Jurkat, Clone E6-1 (cell line): ENCODE measurements around the gene SOWAHC. TPM values are rescaled to one million over a fixed set of nuclear protein-coding genes. Genes with fewer than 3 reads are reported as not detected.
"Not testable (repeated sequence)": the region's sequence is repeated elsewhere in the genome, so short reads cannot be mapped to it uniquely, and the experiment has no call there.

Experiments
- DNase-seq: peaks from one replicate; pipeline ENCODE4 v3.0.0-alpha.2; 2011; ENCODE audit warnings: low read depth, low spot score
- H3K4me3 ChIP-seq: 2 replicates; pipeline ENCODE4 v1.5.1; 2011; ENCODE audit warnings: mild to moderate bottlenecking, low read length, control low read depth, moderate library complexity
- polyA plus RNA-seq: library from polyadenylated mRNA; unstranded; fragments of >200 nt; gene quantifications from one replicate; pipeline ENCODE4 v1.2.1, GENCODE V29; 2012; ENCODE audit warnings: missing spikeins; ENCODE audit not compliant: insufficient read length, insufficient read depth

SOWAHC gene, protein sequence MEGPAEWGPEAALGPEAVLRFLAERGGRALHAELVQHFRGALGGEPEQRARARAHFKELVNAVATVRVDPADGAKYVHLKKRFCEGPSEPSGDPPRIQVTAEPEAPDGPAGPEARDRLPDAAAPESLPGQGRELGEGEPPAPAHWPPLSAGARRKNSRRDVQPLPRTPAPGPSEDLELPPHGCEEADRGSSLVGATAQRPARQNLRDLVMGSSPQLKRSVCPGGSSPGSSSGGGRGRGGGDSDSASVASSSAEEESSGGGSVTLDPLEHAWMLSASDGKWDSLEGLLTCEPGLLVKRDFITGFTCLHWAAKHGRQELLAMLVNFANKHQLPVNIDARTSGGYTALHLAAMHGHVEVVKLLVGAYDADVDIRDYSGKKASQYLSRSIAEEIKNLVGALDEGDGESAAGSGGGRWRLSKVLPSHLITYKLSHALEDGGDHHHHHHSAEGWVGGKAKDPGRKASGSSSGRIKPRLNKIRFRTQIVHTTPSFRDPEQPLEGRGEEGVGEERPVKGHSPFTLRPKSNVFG
- polyA plus RNA-seq, result not detected

DNA sequence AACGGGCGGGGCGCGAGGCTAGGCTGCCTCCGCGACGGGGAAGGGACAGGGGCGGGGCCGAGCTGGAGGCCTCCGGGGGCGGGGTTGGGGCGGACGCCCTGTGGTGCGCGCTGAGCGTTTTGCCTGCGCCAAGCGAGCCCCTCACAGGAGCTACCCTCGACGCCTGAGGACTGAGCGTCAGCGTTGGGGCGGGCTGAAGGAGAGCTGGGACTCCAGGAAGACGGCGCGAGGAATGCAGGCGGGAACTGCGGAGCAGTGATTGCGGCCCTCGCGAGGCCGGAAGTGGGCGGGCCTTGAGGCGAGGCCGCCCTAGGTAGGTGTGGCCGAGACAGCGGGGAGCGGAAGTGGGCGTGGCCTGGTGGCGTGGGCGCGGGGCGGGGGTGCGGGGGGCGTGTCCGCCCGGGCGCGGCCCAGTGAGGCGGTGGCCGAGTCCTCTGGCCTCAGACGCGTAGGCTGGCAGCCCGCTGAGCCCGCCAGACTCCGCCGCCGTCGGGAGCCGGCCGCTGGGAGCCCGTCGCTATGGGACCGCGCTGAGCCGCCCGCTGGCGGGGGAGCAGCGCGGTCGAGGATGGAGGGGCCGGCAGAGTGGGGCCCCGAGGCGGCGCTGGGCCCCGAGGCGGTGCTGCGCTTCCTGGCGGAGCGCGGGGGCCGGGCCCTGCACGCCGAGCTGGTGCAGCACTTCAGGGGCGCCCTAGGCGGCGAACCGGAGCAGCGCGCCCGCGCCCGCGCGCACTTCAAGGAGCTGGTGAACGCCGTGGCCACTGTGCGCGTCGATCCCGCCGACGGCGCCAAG, at the start of gene SOWAHC, which contains the start of gene SEPTIN10:
Gene SOWAHC (plus strand): TSS at position 443 of the 793 bp plus-strand sequence. CDS start 126 bp downstream, at position 569.
Gene SEPTIN10 (minus strand): TSS at position 45 of the 793 bp plus-strand sequence. CDS start 139 bp downstream, outside the sequence.
- DNase-seq, result no peak
- no peak within 1 kb of the TSS for H3K4me3 ChIP-seq

DNA sequence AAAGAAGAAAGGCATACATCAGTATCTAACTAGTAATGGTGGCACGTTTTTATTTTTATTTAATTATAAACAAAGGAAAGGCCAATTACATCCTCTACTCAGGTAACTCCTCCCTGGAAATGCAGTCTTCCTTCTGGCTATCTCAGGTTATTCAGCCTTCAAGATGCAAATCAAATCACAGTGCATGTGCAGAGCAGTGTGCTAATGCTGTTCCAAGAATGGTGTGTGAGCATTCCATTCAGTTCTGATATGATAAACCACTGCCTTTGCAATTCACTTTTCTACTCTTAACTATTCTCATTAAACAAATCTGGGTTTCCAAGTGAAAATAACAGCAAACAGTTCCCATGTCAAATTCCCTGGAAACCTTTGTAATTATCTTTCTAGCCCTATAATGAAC, 38.8 kb upstream of the SOWAHC start:
- DNase-seq, result no peak
- no peak overlapping the region for H3K4me3 ChIP-seq

DNA sequence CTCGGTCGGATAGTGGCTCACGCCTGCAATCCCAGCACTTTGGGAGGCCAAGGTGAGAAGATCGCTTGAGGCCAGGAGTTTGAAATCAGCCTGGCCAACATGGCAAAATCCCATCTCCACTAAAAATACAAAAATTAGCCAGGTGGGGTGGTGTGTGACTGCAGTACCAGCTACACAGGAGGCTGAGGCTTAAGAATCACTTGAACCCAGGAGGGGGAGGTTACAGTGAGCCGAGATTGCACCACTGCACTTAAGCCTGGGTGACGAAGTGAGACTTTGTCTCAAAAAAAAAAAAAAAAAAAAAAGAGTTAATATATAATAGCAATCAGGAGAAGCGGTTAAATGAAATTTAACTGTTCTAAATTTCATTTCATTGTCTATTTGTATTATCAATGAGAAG, 36.5 kb upstream of the SOWAHC start:
- DNase-seq, H3K4me3 ChIP-seq: not testable (repeated sequence)

DNA sequence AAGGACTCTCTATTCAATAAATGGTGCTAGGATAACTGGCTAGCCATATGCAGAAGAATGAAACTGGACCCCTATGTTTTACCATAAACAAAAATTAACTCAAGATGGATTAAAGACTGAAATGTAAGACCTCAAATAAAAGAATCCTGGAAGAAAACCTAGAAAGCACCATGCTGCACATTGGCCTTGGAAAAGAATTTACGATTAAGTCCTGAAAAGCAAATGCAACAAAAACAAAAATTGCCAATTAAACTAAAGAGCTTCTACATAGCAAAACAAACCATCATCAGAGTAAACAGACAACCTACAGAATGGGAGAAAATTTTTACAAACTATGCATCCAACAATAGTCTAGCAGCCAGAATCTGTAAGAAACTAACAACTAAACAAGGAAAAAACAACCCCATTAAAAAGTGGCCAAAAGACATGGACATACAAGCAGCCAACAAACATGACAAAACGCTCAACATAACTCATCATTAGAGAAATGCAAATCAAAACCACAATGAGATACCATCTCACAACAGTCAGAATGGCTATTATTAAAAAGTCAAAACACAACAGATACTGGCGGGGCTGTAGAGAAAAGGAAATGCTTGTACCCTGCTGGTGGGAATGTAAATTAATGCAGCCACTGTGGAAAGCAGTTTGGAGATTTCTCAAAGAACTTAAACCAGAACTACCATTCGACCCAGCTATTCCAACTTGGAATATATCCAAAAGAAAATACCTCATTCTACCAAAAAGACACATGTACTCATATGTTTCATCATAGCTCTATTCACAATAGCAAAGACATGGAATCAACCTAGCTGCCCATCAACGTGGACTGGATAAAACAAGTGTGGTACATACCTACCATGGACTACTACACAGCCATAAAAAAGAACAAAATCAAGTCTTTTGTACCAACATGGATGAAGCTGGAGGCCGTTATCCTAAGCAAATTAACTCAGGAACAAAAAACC, 31.0 kb upstream of the SOWAHC start:
- DNase-seq, result no peak

DNA sequence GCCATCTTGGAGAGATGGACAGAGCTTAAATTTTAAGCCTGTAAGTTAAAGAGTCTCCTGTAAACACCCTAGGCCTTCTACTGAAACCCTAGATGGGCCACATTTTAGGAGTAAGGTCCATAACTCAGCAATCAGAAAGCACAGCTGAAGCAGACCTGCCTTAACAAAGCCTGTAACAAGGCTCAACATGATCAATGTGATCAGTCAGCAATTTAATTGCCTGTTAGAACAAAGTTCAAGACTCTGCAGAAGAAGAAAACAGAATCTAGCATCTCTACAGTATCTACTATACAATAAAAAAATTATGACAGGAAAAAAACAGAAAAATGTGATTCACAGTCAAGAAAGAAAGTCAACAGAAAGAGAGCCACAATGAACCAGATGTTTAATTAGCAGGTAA, 27.5 kb upstream of the SOWAHC start:
- no peak overlapping the region for H3K4me3 ChIP-seq
- no peak for DNase-seq

More for the DNA sequence above, 31.0 kb upstream of the SOWAHC start:
- no peak overlapping the region for H3K4me3 ChIP-seq

DNA sequence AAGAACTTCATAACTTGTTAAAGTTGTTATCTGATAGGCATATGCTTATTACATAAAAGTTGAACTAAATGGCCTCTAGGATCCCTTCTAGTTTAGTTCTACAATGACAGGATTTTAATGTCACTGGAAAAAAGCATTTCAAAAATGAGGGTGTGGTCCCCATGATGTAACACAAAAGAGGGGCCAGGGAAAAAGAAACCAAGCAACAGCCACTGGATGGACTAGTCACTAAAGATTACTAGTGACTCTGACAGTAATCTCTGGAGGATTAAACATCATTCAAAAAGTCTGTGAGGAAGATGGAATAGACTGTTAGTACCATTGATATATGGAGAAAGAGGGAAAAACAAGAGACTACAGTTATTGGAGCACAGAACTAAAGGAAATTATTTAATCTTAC, 23.0 kb upstream of the SOWAHC start:
- DNase-seq, result no peak
- no peak overlapping the region for H3K4me3 ChIP-seq

DNA sequence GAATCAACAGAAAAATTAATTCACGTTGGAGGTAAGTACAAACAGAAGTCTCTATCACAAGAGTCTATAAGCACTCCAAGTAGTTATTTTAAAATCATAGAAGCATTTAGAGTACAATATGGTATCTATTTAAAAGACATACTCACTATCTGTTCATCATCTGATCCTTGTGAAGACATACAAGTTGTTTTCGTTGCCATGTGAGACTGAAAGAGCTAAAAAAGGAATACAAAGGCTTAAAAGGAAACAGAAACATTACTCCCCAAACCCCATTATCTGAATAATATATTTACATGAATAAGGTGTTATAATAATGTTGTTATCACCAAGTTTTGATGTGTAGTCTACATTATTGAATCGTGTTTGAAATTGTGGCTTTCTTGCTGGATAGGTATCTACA, 21.3 kb upstream of the SOWAHC start:
- no peak for DNase-seq
- H3K4me3 ChIP-seq, result no peak overlapping the region

DNA sequence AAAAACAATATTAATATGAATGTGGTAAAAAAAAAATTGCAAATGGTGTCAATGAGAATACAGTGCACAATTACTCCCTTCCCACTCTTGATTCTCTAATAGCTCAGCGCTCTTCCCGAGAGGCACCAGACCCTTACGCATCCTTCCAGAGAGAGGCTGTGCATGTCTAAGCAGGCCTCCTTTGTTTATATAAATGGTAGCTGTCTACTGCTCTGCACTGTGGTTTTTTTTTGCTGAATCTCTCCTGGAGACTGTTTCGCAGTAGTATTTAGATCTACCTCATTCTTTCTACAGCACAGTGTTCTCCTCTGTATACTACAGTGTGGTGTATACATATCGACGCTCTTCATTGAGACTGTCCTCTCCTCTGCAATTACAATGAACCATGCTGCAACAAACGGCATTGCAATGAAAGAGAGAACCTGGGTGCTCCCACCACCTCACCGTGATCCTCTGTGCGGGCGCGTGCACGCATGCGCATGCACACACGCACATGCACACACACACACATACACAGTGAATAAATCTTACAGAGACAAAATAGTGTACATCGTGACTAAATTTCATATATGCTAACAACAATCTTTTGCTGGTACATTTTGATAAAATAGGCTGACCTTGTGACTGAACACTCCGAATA, 19.8 kb upstream of the SOWAHC start:
- H3K4me3 ChIP-seq, result no peak overlapping the region
- no peak for DNase-seq

DNA sequence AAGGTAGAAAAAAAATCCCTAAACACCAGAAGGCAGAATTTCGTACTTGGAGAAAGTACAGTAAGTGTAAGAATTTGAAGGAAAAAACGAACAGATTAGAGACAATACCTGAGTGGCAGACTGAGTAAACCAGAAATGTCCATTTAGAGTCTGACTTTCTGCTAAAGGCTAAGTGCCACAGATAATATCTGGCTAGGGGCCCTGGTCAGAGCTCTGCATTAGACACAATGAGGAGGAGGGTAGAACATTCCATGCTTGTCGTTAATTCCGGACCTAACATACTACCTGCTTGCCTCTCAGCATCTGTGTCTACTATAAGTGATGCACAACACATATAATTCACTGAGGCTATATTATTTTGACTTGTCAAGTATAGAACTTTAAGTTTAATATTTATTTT, 18.5 kb upstream of the SOWAHC start:
- no peak for DNase-seq
- H3K4me3 ChIP-seq, result no peak overlapping the region

DNA sequence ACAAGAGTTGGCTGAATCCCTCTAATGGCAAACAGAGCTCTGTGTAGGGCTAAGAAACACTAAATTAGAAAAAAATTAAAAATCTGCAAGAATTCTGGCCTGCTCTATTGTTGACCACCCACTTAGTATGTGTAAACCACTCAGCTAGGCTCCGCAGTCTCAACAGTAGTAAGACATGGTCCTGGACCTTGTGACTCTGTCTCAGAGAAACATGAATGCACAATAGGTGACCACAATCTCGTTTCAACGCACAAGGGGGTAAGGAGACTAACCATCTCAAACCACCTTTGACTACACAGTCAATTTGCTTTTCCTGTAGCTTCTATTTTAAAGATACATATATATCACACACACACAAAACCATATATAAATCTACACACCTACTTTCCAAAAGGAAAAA, 16.9 kb upstream of the SOWAHC start:
- DNase-seq, result no peak
- H3K4me3 ChIP-seq, result no peak overlapping the region

DNA sequence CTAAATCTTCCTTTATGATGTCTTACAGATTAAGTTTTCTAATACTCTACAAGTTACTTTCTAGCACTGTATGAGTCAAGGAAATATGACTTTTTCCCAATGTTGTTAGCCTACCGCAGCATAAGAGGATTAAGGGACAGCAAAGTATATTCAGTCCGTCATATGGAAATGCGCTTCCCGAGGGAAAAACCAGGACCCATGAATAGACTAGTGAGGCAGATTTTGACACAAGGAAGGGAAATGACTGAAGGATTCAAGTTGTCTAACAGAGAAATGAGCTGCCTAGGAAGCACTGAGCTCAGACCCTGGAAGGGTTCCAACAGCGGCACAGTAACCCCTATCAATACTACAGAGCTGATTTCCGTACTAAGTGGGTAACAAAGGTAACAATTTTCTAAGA, 12.4 kb upstream of the SOWAHC start:
- DNase-seq, result no peak
- no peak overlapping the region for H3K4me3 ChIP-seq

DNA sequence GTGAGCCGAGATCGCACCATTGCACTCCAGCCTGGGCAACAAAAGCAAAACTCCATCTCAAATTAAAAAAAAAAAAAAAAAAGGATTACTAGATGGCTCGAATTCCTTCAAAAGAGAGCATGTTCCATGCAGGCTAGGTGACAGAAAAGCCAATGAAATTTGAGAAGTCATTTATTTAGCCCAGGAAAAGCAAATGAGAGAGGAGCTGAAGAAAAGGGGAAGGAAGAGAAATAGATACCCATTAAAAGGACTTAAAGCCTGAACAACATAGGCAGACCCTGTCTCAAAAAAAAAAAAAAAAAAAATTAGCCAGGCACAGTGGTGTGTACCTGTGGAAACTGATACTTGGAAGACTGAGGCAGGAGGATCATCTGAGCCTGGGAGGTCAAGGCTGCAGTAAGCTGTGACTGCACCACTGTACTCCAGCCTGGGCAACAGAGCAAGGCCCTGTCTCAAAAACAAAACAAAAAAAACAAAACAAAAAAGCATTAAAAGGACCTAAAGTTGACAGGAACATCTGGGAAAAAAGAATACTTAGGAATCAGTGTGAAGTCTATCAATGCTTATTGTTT, 11.5 kb upstream of the SOWAHC start:
- no peak for DNase-seq
- H3K4me3 ChIP-seq, result no peak overlapping the region

DNA sequence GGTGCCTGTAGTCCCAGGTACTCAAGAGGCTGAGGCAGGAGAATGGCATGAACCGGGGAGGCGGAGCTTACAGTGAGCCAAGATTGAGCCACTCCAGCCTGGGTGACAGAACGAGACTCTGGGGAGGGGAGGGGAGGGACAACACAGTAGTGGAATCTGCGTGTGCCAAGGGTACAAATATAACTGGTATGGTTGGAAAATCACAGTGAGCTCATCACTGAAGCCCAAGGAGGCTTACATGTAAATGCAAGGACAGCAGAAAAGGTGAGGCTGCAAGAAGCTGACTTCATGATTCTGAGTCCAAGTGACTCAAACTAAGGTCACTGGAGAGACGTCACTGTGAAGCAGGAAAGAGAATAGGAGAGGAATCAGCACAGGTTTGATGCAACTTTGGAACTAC, 9.6 kb upstream of the SOWAHC start:
- DNase-seq, result no peak
- no peak overlapping the region for H3K4me3 ChIP-seq

DNA sequence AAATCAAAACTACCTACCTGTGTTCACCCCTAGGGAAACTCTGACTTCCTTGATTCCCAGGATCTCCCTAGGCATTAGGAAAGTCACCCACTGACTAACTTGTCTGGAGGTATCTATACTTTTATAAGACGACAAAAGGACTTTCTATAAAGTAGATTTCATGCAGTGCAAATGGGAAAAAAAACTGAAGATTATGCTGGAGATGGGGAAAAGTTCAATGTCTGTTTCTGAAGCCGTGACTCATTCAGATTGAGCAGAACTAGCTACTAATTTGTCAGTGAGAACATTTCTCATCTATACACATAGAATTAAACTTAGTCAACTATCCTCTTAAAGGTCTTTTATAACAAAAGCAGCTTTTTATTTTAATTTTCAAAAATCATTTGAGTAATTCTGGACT, 6.4 kb upstream of the SOWAHC start:
- H3K4me3 ChIP-seq, result no peak overlapping the region
- DNase-seq, result no peak

DNA sequence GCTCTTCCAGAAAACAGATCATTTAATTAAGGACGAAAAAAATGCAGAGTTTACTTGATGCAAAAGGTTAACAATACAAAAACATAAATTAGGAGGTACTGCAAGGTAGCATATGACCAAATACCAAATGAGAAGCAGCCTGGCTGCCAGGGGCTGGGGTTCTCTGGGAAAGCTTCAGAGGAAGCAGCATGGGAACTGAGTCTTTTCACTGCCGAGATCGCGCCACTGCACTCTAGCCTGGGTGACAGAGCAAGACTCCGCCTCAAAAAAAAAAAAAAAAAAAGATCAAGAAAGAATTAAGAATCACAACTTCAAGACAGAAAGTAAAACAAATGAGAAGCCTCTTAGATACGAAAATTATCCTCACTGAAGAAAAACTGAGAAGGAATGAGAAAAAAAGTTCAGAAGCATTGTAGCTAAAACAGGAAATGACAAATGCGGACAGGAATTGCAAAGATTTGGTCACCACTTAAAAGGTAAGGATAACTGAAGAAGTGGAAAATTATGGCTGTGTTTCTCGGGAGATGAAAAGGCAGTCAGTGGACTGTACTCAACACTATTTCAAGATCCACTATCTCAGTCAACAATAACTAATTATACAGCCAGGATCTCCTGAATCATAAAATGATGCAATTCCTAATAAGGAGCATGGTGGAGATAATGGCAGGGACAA, 4.7 kb upstream of the SOWAHC start:
- no peak overlapping the region for H3K4me3 ChIP-seq

DNA sequence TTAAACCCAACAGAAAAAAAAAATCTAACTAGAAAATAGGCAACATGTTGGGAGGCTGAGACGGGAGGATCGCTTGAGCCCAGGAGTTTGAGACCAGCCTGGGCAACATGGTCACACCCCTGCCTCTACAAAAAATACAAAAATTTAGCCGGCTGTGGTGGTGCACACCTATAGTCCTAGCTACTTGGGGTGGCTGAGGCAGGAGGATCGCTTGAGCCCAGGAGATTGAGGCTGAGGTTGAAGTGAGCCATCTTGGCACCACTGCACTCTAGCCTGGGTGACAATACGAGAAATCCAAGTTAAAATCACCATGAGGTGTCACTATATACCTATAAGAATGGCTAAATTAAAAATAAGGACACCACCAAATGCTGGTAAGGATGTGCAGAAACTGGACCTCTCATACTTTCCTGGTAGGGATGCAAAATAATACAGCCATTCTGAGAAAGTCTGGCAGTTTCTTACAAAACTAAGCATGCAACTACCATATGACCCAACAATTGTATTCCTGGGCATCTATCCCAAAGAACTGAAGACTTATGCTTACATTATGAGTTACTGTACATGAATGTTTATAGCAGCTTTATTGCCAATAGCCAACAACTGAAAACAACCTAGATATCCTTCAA, 2.6 kb upstream of the SOWAHC start:
- DNase-seq, result no peak
- no peak overlapping the region for H3K4me3 ChIP-seq

More for the DNA sequence above, 4.7 kb upstream of the SOWAHC start:
- no peak for DNase-seq
